ENCODE data around the gene EXD3.
"Not testable (repeated sequence)": the region's sequence is repeated elsewhere in the genome, so short reads cannot be mapped to it uniquely, and the experiment has no call there.

The EXD3 gene

GRCh38 chr9:137411260-137411644 is 11.7 kb downstream of the EXD3 start:
- no peak for DNase-seq (ENCODE audit: low spot score)

GRCh38 chr9:137410891-137411249 is 12.1 kb downstream of the EXD3 start:
- no peak for DNase-seq (ENCODE audit: low spot score)

- not testable (repeated sequence) for DNase-seq (ENCODE audit: low spot score)
These were observed 12.6 kb downstream of the EXD3 start for GRCh38 chr9:137410236-137410890.

GRCh38 chr9:137409515-137409914 is 13.4 kb downstream of the EXD3 start:
- DNase-seq (ENCODE audit: low spot score), result no peak

GRCh38 chr9:137408651-137409405 is 14.1 kb downstream of the EXD3 start:
- DNase-seq (ENCODE audit: low spot score), result no peak

- peak; percentile 50 for DNase-seq (ENCODE audit: low spot score)
These were observed 15.2 kb downstream of the EXD3 start for GRCh38 chr9:137407590-137408300.

GRCh38 chr9:137406876-137407589 is 15.9 kb downstream of the EXD3 start:
- DNase-seq (ENCODE audit: low spot score), result peak; percentile 93

- no peak for DNase-seq (ENCODE audit: low spot score)
These were observed 16.7 kb downstream of the EXD3 start for GRCh38 chr9:137406085-137406760.

GRCh38 chr9:137405677-137406081 is 17.3 kb downstream of the EXD3 start:
- DNase-seq (ENCODE audit: low spot score), result no peak

- no peak for DNase-seq (ENCODE audit: low spot score)
These were observed 17.9 kb downstream of the EXD3 start for GRCh38 chr9:137404961-137405567.

- DNase-seq (ENCODE audit: low spot score), result no peak
These were observed 19.7 kb downstream of the EXD3 start for GRCh38 chr9:137403269-137403668.

GRCh38 chr9:137402746-137403145 is 20.2 kb downstream of the EXD3 start:
- DNase-seq (ENCODE audit: low spot score), result no peak

GRCh38 chr9:137398561-137399468 is 24.1 kb downstream of the EXD3 start:
- DNase-seq (ENCODE audit: low spot score), result no peak

- DNase-seq (ENCODE audit: low spot score), result no peak
These were observed 25.1 kb downstream of the EXD3 start for GRCh38 chr9:137397675-137398423.

- DNase-seq (ENCODE audit: low spot score), result no peak
These were observed 26.2 kb downstream of the EXD3 start for GRCh38 chr9:137396634-137397367.

- peak; percentile 48 for DNase-seq (ENCODE audit: low spot score)
These were observed 26.7 kb downstream of the EXD3 start for GRCh38 chr9:137396227-137396626.

GRCh38 chr9:137395666-137396010 is 27.3 kb downstream of the EXD3 start:
- DNase-seq (ENCODE audit: low spot score), result no peak

- no peak for DNase-seq (ENCODE audit: low spot score)
These were observed 27.9 kb downstream of the EXD3 start for GRCh38 chr9:137394866-137395665.

All from AG20443 (cell line).